CD14-positive monocyte (primary cell): ENCODE measurements around the gene CKS2. TPM values are rescaled to one million over a fixed set of nuclear protein-coding genes. Genes with fewer than 3 reads are reported as not detected.
A peak's percentile ranks its signal among the peaks of the same experiment; 100 is the strongest.

Experiments used
- DNase-seq, 3 donors: peaks; one replicate each; pipeline ENCODE4 v3.0.0-alpha.2; 2011 to 2022
- H2AFZ ChIP-seq: 2 replicates; pipeline ENCODE4 v1.6.0; 2012; ENCODE audit warnings: mild to moderate bottlenecking, low read depth, low read length, inconsistent platforms; ENCODE audit not compliant: insufficient read depth, poor library complexity, severe bottlenecking
- H3K27ac ChIP-seq, 2 donors: 1 replicate in 1 of 2; 2 replicates in 1 of 2; pipeline ENCODE4 v1.5.1; 2012 to 2013; ENCODE audit warnings: low read length in 2 of 2, control low read depth in 1 of 2, inconsistent platforms in 1 of 2, low read depth in 1 of 2, mild to moderate bottlenecking in 1 of 2
- H3K27me3 ChIP-seq, 2 donors: one replicate each; pipeline versions ENCODE4 v1.6.0 to v1.6.1; 2011 to 2013; ENCODE audit warnings: low read length in 2 of 2; ENCODE audit not compliant: control insufficient read depth in 2 of 2, insufficient read depth in 2 of 2
- H3K36me3 ChIP-seq, 2 donors: replicated peaks in 1 of 2; 1 replicate in 1 of 2; 2 replicates in 1 of 2; pipeline versions ENCODE4 v1.5.1 to v1.6.1; 2012 to 2013; ENCODE audit warnings: low read length in 2 of 2, control low read depth in 1 of 2, inconsistent platforms in 1 of 2, mild to moderate bottlenecking in 1 of 2; ENCODE audit not compliant: insufficient read depth in 2 of 2, control insufficient read depth in 1 of 2
- H3K4me1 ChIP-seq, 2 donors: 1 replicate in 1 of 2; 2 replicates in 1 of 2; pipeline versions ENCODE4 v1.5.1 to v1.6.1; 2012 to 2013; ENCODE audit warnings: low read length in 2 of 2, control low read depth in 1 of 2, inconsistent platforms in 1 of 2, mild to moderate bottlenecking in 1 of 2, moderate library complexity in 1 of 2; ENCODE audit not compliant: insufficient read depth in 2 of 2, control insufficient read depth in 1 of 2
- H3K4me2 ChIP-seq: replicated peaks from 2 replicates; pipeline ENCODE3; 2012; ENCODE audit warnings: low read length, moderate library complexity, mild to moderate bottlenecking; ENCODE audit not compliant: poor library complexity, severe bottlenecking; ENCODE audit errors: extremely low read depth
- H3K4me3 ChIP-seq, 3 experiments: fragments of 200-600 bp in 1 of 3; sonication (generic) in 1 of 3; replicated peaks in 1 of 3; 1 replicate in 2 of 3; 2 replicates in 1 of 3; pipeline ENCODE4 v1.5.1; 2011 to 2013; ENCODE audit warnings: low read length in 3 of 3, mild to moderate bottlenecking in 3 of 3, control low read depth in 2 of 3, low read depth in 2 of 3, inconsistent platforms in 1 of 3, moderate library complexity in 1 of 3
- H3K79me2 ChIP-seq: 2 replicates; pipeline ENCODE4 v1.6.0; 2012; ENCODE audit warnings: mild to moderate bottlenecking, control low read depth, inconsistent platforms, low read length, moderate library complexity; ENCODE audit not compliant: insufficient read depth
- H3K9ac ChIP-seq: 2 replicates; pipeline ENCODE4 v1.6.0; 2017; ENCODE audit warnings: low read length, mild to moderate bottlenecking; ENCODE audit not compliant: insufficient read depth, poor library complexity, severe bottlenecking
- H3K9me3 ChIP-seq, 2 donors: replicated peaks in 1 of 2; 1 replicate in 1 of 2; 2 replicates in 1 of 2; pipeline versions ENCODE4 v1.5.1 to v1.6.1; 2012 to 2013; ENCODE audit warnings: low read length in 2 of 2, control low read depth in 1 of 2; ENCODE audit not compliant: control insufficient read depth in 1 of 2, insufficient read depth in 1 of 2
- H4K20me1 ChIP-seq: 2 replicates; pipeline ENCODE4 v1.6.0; 2012; ENCODE audit warnings: mild to moderate bottlenecking, low read length, control low read depth, moderate library complexity; ENCODE audit not compliant: insufficient read depth
- H3K27ac Mint-ChIP-seq, 7 donors: one replicate each; pipeline ENCODE4 v1.8.0; 2020; ENCODE audit warnings: mild to moderate bottlenecking in 7 of 7, mixed read lengths in 7 of 7, moderate library complexity in 6 of 7, inconsistent platforms in 2 of 7
- H3K27me3 Mint-ChIP-seq, 3 donors: one replicate each; pipeline ENCODE4 v1.8.0; 2021 to 2022; ENCODE audit warnings: low read depth in 3 of 3, mild to moderate bottlenecking in 3 of 3, mixed read lengths in 3 of 3, moderate library complexity in 3 of 3, inconsistent platforms in 1 of 3
- H3K36me3 Mint-ChIP-seq, 2 donors: one replicate each; pipeline ENCODE4 v1.8.0; 2020; ENCODE audit warnings: mixed read lengths in 2 of 2, inconsistent platforms in 1 of 2, mild to moderate bottlenecking in 1 of 2
- H3K4me1 Mint-ChIP-seq: one replicate; pipeline ENCODE4 v1.8.0; 2020; ENCODE audit warnings: mild to moderate bottlenecking, mixed read lengths
- H3K4me3 Mint-ChIP-seq, 2 donors: one replicate each; pipeline ENCODE4 v1.8.0; 2020; ENCODE audit warnings: mild to moderate bottlenecking in 2 of 2, mixed read lengths in 2 of 2, moderate library complexity in 1 of 2
- H3K9me3 Mint-ChIP-seq, 7 donors: one replicate each; pipeline ENCODE4 v1.8.0; 2020 to 2022; ENCODE audit warnings: mixed read lengths in 7 of 7, mild to moderate bottlenecking in 6 of 7, moderate library complexity in 6 of 7, inconsistent platforms in 2 of 7
- CTCF ChIP-seq: fragments of 200-600 bp; IDR thresholded peaks from one replicate; pipeline ENCODE4 v1.8.0; 2022; ENCODE audit warnings: antibody characterized with exemption, mild to moderate bottlenecking
- WGBS: methylation state at CpG from one replicate; pipeline ENCODE4 v1.1.5; 2013; ENCODE audit warnings: missing lambda C conversion rate; ENCODE audit not compliant: insufficient coverage; 5-methylcytosine and 5-hydroxymethylcytosine counted together
- intact Hi-C, 2 donors: fragments of 100-400 bp; cut with micrococcal nuclease; formaldehyde crosslinking; loops; one replicate each; pipeline versions ENCODE4 v1.15.0 to v1.15.1; 2023
- polyA plus RNA-seq, 3 donors: library from polyadenylated mRNA; depleted of rRNA in 1 of 3; unstranded in 2 of 3; stranded (reverse) in 1 of 3; fragments of 300-500 nt in 2 of 3; fragments of >200 nt in 1 of 3; fragmentation: Illumina TruSeq in 2 of 3; gene quantifications; 1 replicate in 2 of 3; 2 replicates in 1 of 3; pipeline ENCODE4 v1.2.3, GENCODE V29; 2012 to 2021

CKS2 gene
- polyA plus RNA-seq, 3 donors = 12.3 to 142 (median 14.5) TPM

- intact Hi-C loops = loop anchor here in 1 of 2 donors (10.0 kb wide), 1 partner anchor 211 kb away; no protein-coding TSS in a partner anchor
- Mint-ChIP-seq H3K4me1 (peaks cover 31% of the 10 kb centered on the region), H3K36me3 (peaks cover 48 to 63% of the 10 kb centered on the region in 2 donors), H3K4me3 (no peak overlapping the region), H3K9me3 (no peaks in the 10 kb centered on the region), H3K27ac (peak overlapping the region in 3 of 7 donors; percentile 41 to 73 (median 54)), H3K27me3 (no peaks in the 10 kb centered on the region)
- Histone ChIP-seq H3K79me2 (peaks cover 64% of the 10 kb centered on the region), H4K20me1 (peaks cover 39% of the 10 kb centered on the region), H3K4me3 (no peak overlapping the region), H3K9me3 (no peaks in the 10 kb centered on the region), H2AFZ (no peak overlapping the region), H3K27me3 (no peaks in the 10 kb centered on the region), H3K4me2 (no peak overlapping the region), H3K36me3 (peaks cover 31 to 61% of the 10 kb centered on the region in 2 donors), H3K27ac (peak overlapping the region in 1 of 2 donors; percentile 30), H3K9ac (no peak overlapping the region), H3K4me1 (peaks cover 14 to 18% of the 10 kb centered on the region in 2 donors)
- 33% methylated on average over 3 of the region's 4 CpGs for WGBS
- TF ChIP-seq CTCF = no peak
- no peak for DNase-seq
These were observed 12.4 kb downstream of the CKS2 start for GRCh38 chr9:89323390-89323789.

- peaks cover 62 to 75% of the 10 kb centered on the region in 2 donors for H3K36me3 Mint-ChIP-seq
- H3K79me2 ChIP-seq = peaks cover 48% of the 10 kb centered on the region
- peaks cover 5 to 7% of the 10 kb centered on the region in 2 donors for H3K4me1 ChIP-seq
- H3K9ac ChIP-seq = no peak overlapping the region
- no peak for TF ChIP-seq CTCF
- no peaks in the 10 kb centered on the region for H3K9me3 Mint-ChIP-seq
- H3K4me3 Mint-ChIP-seq = no peak overlapping the region
- no peak overlapping the region for H2AFZ ChIP-seq
- peaks cover 39% of the 10 kb centered on the region for H4K20me1 ChIP-seq
- no peaks in the 10 kb centered on the region for H3K27me3 Mint-ChIP-seq
- no peak overlapping the region for H3K4me3 ChIP-seq
- peaks cover 18% of the 10 kb centered on the region for H3K4me1 Mint-ChIP-seq
- no peak for DNase-seq
- intact Hi-C loops = loop anchor here in 1 of 2 donors (10.0 kb wide), 1 partner anchor 209 kb away; no protein-coding TSS in a partner anchor
- peaks cover 54 to 73% of the 10 kb centered on the region in 2 donors for H3K36me3 ChIP-seq
- H3K4me2 ChIP-seq = no peak overlapping the region
- H3K9me3 ChIP-seq = no peaks in the 10 kb centered on the region
- H3K27me3 ChIP-seq = no peaks in the 10 kb centered on the region
- H3K27ac Mint-ChIP-seq = no peak overlapping the region
- 100% methylated on average over 1 of the region's 3 CpGs for WGBS
- no peak overlapping the region for H3K27ac ChIP-seq
These were observed 14.7 kb downstream of the CKS2 start for GRCh38 chr9:89325733-89326132.
